ENCODE data around the gene BRINP3. TPM values are rescaled to one million over a fixed set of nuclear protein-coding genes. Genes with fewer than 3 reads are reported as not detected.

The BRINP3 gene
- total RNA-seq, 1 experiment from 2014 or later = 0.28 TPM

DNA sequence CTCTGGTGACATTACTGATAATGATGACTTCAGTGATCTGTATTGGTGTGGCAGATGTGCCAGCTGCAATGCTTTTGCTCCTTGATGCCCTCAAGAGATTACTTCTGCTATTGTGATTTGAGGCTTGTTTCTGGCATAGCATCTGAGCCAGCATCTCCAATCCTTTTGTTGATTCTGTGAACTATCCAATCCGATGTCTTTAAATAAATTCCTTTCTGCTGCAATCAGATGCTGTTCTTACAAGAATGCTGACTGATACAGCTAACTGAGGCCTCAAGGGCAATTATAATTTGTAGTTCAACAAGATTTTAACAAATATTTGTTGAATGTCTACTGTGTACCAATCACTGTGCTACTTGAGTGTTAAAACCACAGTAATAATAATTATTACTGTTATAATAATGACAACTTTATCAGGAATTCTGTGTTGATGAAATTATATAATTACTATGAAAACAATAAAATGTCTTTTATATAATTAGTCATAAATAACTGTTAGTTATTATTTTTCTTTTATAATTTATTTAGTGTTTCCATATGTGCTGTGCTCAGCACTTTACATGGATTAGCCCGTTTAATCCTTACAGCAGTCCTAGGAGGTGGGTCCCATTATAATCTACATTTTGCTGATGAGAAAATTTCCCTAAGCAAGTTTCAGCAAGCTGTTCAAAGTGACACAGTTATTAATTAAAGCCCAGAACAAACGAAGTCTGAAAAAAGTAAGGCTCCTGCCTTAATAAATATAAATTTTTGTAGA lies 308.2 kb downstream of the BRINP3 start:
- no peak overlapping the region for H3K4me3 Mint-ChIP-seq
- H3K4me1 Mint-ChIP-seq = no peaks in the 10 kb centered on the region
- ChIA-PET CTCF (no interaction called here), POLR2A (no interaction called here)
- H3K27me3 Mint-ChIP-seq (ENCODE audit: low read depth) = no peaks in the 10 kb centered on the region
- no peaks in the 10 kb centered on the region for H3K36me3 Mint-ChIP-seq
- no peak overlapping the region for H3K27ac Mint-ChIP-seq
- TF ChIP-seq NR3C1 (CRISPR knock-in tag; conservative IDR thresholded peaks at IDR 0.05; ENCODE audit: low read depth) = no peak
- no peak for TF ChIP-seq ATF1 (CRISPR knock-in tag; IDR thresholded peaks at IDR 0.05)
- no peak for TF ChIP-seq MYBL2 (CRISPR knock-in tag; IDR thresholded peaks at IDR 0.05)
- TF ChIP-seq ZNF232 (CRISPR knock-in tag; IDR thresholded peaks at IDR 0.05) = no peak
- TF ChIP-seq, protein P1, sequence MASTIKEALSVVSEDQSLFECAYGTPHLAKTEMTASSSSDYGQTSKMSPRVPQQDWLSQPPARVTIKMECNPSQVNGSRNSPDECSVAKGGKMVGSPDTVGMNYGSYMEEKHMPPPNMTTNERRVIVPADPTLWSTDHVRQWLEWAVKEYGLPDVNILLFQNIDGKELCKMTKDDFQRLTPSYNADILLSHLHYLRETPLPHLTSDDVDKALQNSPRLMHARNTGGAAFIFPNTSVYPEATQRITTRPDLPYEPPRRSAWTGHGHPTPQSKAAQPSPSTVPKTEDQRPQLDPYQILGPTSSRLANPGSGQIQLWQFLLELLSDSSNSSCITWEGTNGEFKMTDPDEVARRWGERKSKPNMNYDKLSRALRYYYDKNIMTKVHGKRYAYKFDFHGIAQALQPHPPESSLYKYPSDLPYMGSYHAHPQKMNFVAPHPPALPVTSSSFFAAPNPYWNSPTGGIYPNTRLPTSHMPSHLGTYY (CRISPR knock-in tag; IDR thresholded peaks at IDR 0.05) = no peak
- TF ChIP-seq, protein P2, sequence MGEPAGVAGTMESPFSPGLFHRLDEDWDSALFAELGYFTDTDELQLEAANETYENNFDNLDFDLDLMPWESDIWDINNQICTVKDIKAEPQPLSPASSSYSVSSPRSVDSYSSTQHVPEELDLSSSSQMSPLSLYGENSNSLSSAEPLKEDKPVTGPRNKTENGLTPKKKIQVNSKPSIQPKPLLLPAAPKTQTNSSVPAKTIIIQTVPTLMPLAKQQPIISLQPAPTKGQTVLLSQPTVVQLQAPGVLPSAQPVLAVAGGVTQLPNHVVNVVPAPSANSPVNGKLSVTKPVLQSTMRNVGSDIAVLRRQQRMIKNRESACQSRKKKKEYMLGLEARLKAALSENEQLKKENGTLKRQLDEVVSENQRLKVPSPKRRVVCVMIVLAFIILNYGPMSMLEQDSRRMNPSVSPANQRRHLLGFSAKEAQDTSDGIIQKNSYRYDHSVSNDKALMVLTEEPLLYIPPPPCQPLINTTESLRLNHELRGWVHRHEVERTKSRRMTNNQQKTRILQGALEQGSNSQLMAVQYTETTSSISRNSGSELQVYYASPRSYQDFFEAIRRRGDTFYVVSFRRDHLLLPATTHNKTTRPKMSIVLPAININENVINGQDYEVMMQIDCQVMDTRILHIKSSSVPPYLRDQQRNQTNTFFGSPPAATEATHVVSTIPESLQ (CRISPR knock-in tag; IDR thresholded peaks at IDR 0.05) = no peak
- TF ChIP-seq, protein P3, sequence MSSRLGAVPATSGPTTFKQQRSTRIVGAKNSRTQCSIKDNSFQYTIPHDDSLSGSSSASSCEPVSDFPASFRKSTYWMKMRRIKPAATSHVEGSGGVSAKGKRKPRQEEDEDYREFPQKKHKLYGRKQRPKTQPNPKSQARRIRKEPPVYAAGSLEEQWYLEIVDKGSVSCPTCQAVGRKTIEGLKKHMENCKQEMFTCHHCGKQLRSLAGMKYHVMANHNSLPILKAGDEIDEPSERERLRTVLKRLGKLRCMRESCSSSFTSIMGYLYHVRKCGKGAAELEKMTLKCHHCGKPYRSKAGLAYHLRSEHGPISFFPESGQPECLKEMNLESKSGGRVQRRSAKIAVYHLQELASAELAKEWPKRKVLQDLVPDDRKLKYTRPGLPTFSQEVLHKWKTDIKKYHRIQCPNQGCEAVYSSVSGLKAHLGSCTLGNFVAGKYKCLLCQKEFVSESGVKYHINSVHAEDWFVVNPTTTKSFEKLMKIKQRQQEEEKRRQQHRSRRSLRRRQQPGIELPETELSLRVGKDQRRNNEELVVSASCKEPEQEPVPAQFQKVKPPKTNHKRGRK (CRISPR knock-in tag; IDR thresholded peaks at IDR 0.05; ENCODE audit: borderline replicate concordance) = no peak
- no peak for TF ChIP-seq SOX15 (CRISPR knock-in tag; IDR thresholded peaks at IDR 0.05)
- TF ChIP-seq CREB1 (CRISPR knock-in tag; IDR thresholded peaks at IDR 0.05) = no peak
- no peak for TF ChIP-seq RELA (CRISPR knock-in tag; IDR thresholded peaks at IDR 0.05; ENCODE audit: borderline replicate concordance)
- no peak for TF ChIP-seq ZNF121 (CRISPR knock-in tag; IDR thresholded peaks at IDR 0.05)
- TF ChIP-seq, protein P4, sequence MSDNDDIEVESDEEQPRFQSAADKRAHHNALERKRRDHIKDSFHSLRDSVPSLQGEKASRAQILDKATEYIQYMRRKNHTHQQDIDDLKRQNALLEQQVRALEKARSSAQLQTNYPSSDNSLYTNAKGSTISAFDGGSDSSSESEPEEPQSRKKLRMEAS (CRISPR knock-in tag; IDR thresholded peaks at IDR 0.05) = no peak
- TF ChIP-seq ZNF219 (CRISPR knock-in tag; IDR thresholded peaks at IDR 0.05; ENCODE audit: borderline replicate concordance) = no peak
- TF ChIP-seq FOXJ3 (CRISPR knock-in tag; IDR thresholded peaks at IDR 0.05; ENCODE audit: borderline replicate concordance) = no peak
- TF ChIP-seq KAT7 (CRISPR knock-in tag; IDR thresholded peaks at IDR 0.05; ENCODE audit: borderline replicate concordance) = no peak
- no peak for TF ChIP-seq GABPB1 (CRISPR knock-in tag; IDR thresholded peaks at IDR 0.05)
- TF ChIP-seq, protein P5, sequence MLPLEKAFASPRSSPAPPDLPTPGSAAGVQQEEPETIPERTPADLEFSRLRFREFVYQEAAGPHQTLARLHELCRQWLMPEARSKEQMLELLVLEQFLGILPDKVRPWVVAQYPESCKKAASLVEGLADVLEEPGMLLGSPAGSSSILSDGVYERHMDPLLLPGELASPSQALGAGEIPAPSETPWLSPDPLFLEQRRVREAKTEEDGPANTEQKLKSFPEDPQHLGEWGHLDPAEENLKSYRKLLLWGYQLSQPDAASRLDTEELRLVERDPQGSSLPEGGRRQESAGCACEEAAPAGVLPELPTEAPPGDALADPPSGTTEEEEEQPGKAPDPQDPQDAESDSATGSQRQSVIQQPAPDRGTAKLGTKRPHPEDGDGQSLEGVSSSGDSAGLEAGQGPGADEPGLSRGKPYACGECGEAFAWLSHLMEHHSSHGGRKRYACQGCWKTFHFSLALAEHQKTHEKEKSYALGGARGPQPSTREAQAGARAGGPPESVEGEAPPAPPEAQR (CRISPR knock-in tag; IDR thresholded peaks at IDR 0.05) = no peak
- TF ChIP-seq, protein P6, sequence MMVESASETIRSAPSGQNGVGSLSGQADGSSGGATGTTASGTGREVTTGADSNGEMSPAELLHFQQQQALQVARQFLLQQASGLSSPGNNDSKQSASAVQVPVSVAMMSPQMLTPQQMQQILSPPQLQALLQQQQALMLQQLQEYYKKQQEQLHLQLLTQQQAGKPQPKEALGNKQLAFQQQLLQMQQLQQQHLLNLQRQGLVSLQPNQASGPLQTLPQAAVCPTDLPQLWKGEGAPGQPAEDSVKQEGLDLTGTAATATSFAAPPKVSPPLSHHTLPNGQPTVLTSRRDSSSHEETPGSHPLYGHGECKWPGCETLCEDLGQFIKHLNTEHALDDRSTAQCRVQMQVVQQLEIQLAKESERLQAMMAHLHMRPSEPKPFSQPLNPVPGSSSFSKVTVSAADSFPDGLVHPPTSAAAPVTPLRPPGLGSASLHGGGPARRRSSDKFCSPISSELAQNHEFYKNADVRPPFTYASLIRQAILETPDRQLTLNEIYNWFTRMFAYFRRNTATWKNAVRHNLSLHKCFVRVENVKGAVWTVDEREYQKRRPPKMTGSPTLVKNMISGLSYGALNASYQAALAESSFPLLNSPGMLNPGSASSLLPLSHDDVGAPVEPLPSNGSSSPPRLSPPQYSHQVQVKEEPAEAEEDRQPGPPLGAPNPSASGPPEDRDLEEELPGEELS (CRISPR knock-in tag; IDR thresholded peaks at IDR 0.05) = no peak
- no peak for TF ChIP-seq TEAD4 (CRISPR knock-in tag; IDR thresholded peaks at IDR 0.05)
- TF ChIP-seq ZNF317 (CRISPR knock-in tag; IDR thresholded peaks at IDR 0.05; ENCODE audit: borderline replicate concordance, low read depth) = no peak
- DNase-seq (ENCODE audit: low spot score) (no peak), ATAC-seq (no peak)
- H3K9me3 Mint-ChIP-seq = no peaks in the 10 kb centered on the region

Measured in WTC11 (cell line).